ENCODE results near the gene TNNI3K.

Gene TNNI3K

DNA sequence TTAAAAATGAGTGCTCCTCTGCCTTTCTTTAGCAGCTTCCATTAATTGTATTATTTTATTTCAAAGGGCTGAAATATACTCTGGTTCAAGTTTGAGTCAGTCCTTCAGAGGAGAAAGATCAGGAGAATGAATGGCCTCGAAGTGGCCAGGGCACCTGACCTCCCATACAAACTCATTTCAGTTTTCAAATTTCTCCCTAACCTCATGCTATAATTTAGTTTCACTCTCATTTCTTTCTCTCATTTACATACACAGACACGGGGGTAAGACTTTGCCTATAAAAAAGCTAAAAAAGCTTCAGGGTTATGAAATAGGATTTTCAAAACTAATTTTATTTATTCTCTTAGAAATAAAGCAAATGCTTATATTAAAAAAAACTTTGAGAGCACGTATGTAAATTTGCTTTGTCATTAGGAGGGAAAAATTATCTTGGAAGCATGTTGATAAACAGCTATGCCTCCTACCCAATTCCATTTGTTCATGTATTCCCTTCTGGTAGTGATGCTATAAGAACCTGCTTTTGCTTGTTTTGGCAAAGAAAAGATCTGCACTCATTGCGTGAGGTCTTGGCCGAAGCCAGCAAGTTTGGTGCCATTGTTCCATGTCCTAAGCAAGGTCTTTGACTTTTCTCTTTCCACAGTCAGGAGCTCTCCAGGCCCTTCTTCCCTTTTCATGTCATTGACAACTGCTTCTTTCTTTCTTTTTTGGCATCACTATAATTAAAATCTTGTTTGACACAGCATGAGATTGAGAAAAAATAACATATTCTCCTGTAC is 357.6 kb downstream of the TNNI3K start:
- Mint-ChIP-seq H3K36me3 (ENCODE audit: low read depth) (no peaks in the 10 kb centered on the region), H3K27ac (no peak overlapping the region), H3K27me3 (no peaks in the 10 kb centered on the region), H3K4me3 (no peak overlapping the region), H3K4me1 (ENCODE audit: low read depth) (no peaks in the 10 kb centered on the region), H3K9me3 (no peaks in the 10 kb centered on the region)
- no peak for DNase-seq
